A549 (cell line): Measurements from ENCODE around the gene INCA1. TPM values are rescaled to one million over a fixed set of nuclear protein-coding genes. Genes with fewer than 3 reads are reported as not detected.
A peak's percentile ranks its signal among the peaks of the same experiment; 100 is the strongest.

Source experiments
- BHLHE40 ChIP-seq: IDR thresholded peaks from 2 replicates; pipeline ENCODE4 v1.6.1; 2012; ENCODE audit warnings: low read depth, low read length, inconsistent platforms
- CBX2 ChIP-seq: fragments of 200-600 bp; sonication (generic); IDR thresholded peaks from 2 replicates; pipeline ENCODE4 v1.6.1; 2016; ENCODE audit warnings: low read depth, mild to moderate bottlenecking, borderline replicate concordance
- CEBPB ChIP-seq, 2 experiments: fragments of >200 bp in 1 of 2; sonication (Bioruptor Twin) in 1 of 2; formaldehyde crosslinking in 1 of 2; IDR thresholded peaks; 2 replicates each; pipeline ENCODE4 v1.6.1; 2012 to 2016
- CHD2 ChIP-seq: fragments of 150-350 bp; IDR thresholded peaks from 2 replicates; pipeline ENCODE4 v1.6.1; 2014; ENCODE audit warnings: low read length; ENCODE audit not compliant: partially characterized antibody
- EHF ChIP-seq: fragments of 250-450 bp; sonication (Bioruptor Pico); IDR thresholded peaks from 2 replicates; pipeline ENCODE4 v1.5.0; 2020; ENCODE audit warnings: mild to moderate bottlenecking
- EHMT2 ChIP-seq: fragments of 200-600 bp; sonication (generic); IDR thresholded peaks from 2 replicates; pipeline ENCODE4 v1.6.1; 2016; ENCODE audit warnings: antibody characterized with exemption, low read depth, mild to moderate bottlenecking, moderate library complexity
- ESRRA ChIP-seq: fragments of 150-350 bp; IDR thresholded peaks from 2 replicates; pipeline ENCODE4 v1.6.1; 2014; ENCODE audit warnings: mild to moderate bottlenecking, low read length, borderline replicate concordance
- FOSB ChIP-seq: fragments of 250-450 bp; sonication (Bioruptor Pico); IDR thresholded peaks from 2 replicates; pipeline ENCODE4 v1.5.0; 2020; ENCODE audit warnings: mild to moderate bottlenecking, moderate library complexity
- HDAC2 ChIP-seq: fragments of 200-600 bp; sonication (generic); IDR thresholded peaks from 2 replicates; pipeline ENCODE4 v1.6.1; 2016
- HEYL ChIP-seq: fragments of 250-450 bp; sonication (Bioruptor Pico); IDR thresholded peaks from 2 replicates; pipeline ENCODE4 v1.8.0; 2021; ENCODE audit warnings: mild to moderate bottlenecking, moderate library complexity
- HOXA7 ChIP-seq: fragments of 250-450 bp; sonication (Bioruptor Pico); IDR thresholded peaks from 2 replicates; pipeline ENCODE4 v1.5.0; 2020; ENCODE audit warnings: mild to moderate bottlenecking, moderate library complexity
- HOXB13 ChIP-seq: fragments of 250-450 bp; sonication (Bioruptor Pico); IDR thresholded peaks from 2 replicates; pipeline ENCODE4 v1.5.0; 2020; ENCODE audit warnings: low read depth, mild to moderate bottlenecking, moderate library complexity
- JUN ChIP-seq, 2 experiments: fragments of >200 bp; sonication (Bioruptor Twin); formaldehyde crosslinking; IDR thresholded peaks; 2 replicates in 1 of 2; 3 replicates in 1 of 2; pipeline ENCODE4 v1.6.1; 2016 to 2017
- JUNB ChIP-seq: fragments of >200 bp; sonication (Bioruptor Twin); formaldehyde crosslinking; IDR thresholded peaks from 2 replicates; pipeline ENCODE4 v1.6.1; 2016
- MAX ChIP-seq: IDR thresholded peaks from 2 replicates; pipeline ENCODE4 v1.6.1; 2012
- MAZ ChIP-seq: fragments of 150-350 bp; IDR thresholded peaks from 2 replicates; pipeline ENCODE4 v1.6.1; 2014; ENCODE audit warnings: antibody characterized with exemption, low read depth, low read length, borderline replicate concordance
- MYC ChIP-seq: IDR thresholded peaks from 2 replicates; pipeline ENCODE4 v1.6.1; 2012; ENCODE audit warnings: mild to moderate bottlenecking, inconsistent platforms, low read length, improper control_type of control experiment, borderline replicate concordance
- NR3C1 ChIP-seq: fragments of >200 bp; sonication (Bioruptor Twin); formaldehyde crosslinking; IDR thresholded peaks from 3 replicates; pipeline ENCODE4 v1.6.1; 2017
- POLR2A ChIP-seq: IDR thresholded peaks from 2 replicates; pipeline ENCODE4 v1.6.1; 2012; ENCODE audit warnings: mild to moderate bottlenecking, low read length
- POLR2AphosphoS2 ChIP-seq: conservative IDR thresholded peaks from 2 replicates; pipeline ENCODE4 v1.6.1; 2012; ENCODE audit warnings: low read length, improper control_type of control experiment, inconsistent platforms
- RAD21 ChIP-seq, 2 experiments: fragments of >200 bp in 1 of 2; sonication (Bioruptor Twin) in 1 of 2; formaldehyde crosslinking in 1 of 2; IDR thresholded peaks in 1 of 2; conservative IDR thresholded peaks in 1 of 2; 2 replicates in 1 of 2; 3 replicates in 1 of 2; pipeline ENCODE4 v1.6.1; 2012 to 2018; ENCODE audit warnings: inconsistent platforms in 1 of 2
- RARB ChIP-seq: fragments of 250-450 bp; sonication (Bioruptor Pico); IDR thresholded peaks from 2 replicates; pipeline ENCODE4 v1.8.0; 2021; ENCODE audit warnings: mild to moderate bottlenecking, moderate library complexity
- RCOR1 ChIP-seq: fragments of 150-350 bp; IDR thresholded peaks from 2 replicates; pipeline ENCODE4 v1.6.1; 2014; ENCODE audit warnings: antibody characterized with exemption, low read length, low read depth
- REST ChIP-seq: fragments of 200-600 bp; sonication (generic); IDR thresholded peaks from 2 replicates; pipeline ENCODE4 v1.6.1; 2016; ENCODE audit warnings: antibody characterized with exemption, mild to moderate bottlenecking, moderate library complexity
- SMC3 ChIP-seq: fragments of >200 bp; sonication (Bioruptor Twin); formaldehyde crosslinking; IDR thresholded peaks from 3 replicates; pipeline ENCODE4 v1.6.1; 2018; ENCODE audit warnings: inconsistent platforms
- TP53 ChIP-seq: fragments of 250-450 bp; sonication (Bioruptor Pico); IDR thresholded peaks from 2 replicates; pipeline ENCODE4 v1.5.0; 2021; ENCODE audit warnings: mild to moderate bottlenecking, moderate library complexity
- ZFP36 ChIP-seq: fragments of 450-650 bp; IDR thresholded peaks from 2 replicates; pipeline ENCODE4 v1.6.1; 2014; ENCODE audit warnings: borderline replicate concordance; ENCODE audit not compliant: partially characterized antibody
- ZNF302 ChIP-seq: fragments of 250-450 bp; sonication (Bioruptor Pico); IDR thresholded peaks from 2 replicates; pipeline ENCODE4 v1.9.0; 2021; ENCODE audit warnings: inconsistent platforms, mild to moderate bottlenecking, moderate library complexity
- ZSCAN20 ChIP-seq: fragments of 250-450 bp; sonication (Bioruptor Pico); IDR thresholded peaks from 2 replicates; pipeline ENCODE4 v1.8.0; 2022; ENCODE audit warnings: mild to moderate bottlenecking, moderate library complexity
- polyA plus RNA-seq, 4 experiments: library from polyadenylated mRNA; depleted of rRNA in 3 of 4; stranded (reverse); fragments of >200 nt; fragmentation: RNase III in 1 of 4; extraction: RNeasy Plus Mini Kit Qiagen cat#74134 plus additional on column Dnase treatment in 1 of 4; gene quantifications; 2 replicates in 3 of 4; 3 replicates in 1 of 4; pipeline ENCODE4 v1.2.3, GENCODE V29; 2011 to 2017
- TF ChIP-seq, protein P1 (sequence below): fragments of >200 bp; sonication (Bioruptor Twin); formaldehyde crosslinking; IDR thresholded peaks from 3 replicates; pipeline ENCODE4 v1.6.1; 2016
- TF ChIP-seq, protein P2 (sequence below): fragments of 450-650 bp; IDR thresholded peaks from 2 replicates; pipeline ENCODE4 v1.6.1; 2014; ENCODE audit warnings: antibody characterized with exemption
- TF ChIP-seq, protein P3 (sequence below): fragments of >200 bp; sonication (Bioruptor Twin); formaldehyde crosslinking; IDR thresholded peaks from 2 replicates; pipeline ENCODE4 v1.6.1; 2016
- TF ChIP-seq, protein P4 (sequence below): fragments of 150-350 bp; IDR thresholded peaks from 2 replicates; pipeline ENCODE4 v1.6.1; 2014; ENCODE audit warnings: low read depth, mild to moderate bottlenecking, low read length
- TF ChIP-seq, protein P5 (sequence below): fragments of 250-450 bp; sonication (Bioruptor Pico); IDR thresholded peaks from 2 replicates; pipeline ENCODE4 v1.5.0; 2020; ENCODE audit warnings: low read depth, mild to moderate bottlenecking, moderate library complexity

The INCA1 gene
- polyA plus RNA-seq, 2 of the 4 experiments (the other 2 are of a cell fraction) = 0.66 to 1.1 TPM

GRCh38 chr17:4949321-4950074, 47.8 kb downstream of the INCA1 start (continued):
- TF ChIP-seq, protein P1, sequence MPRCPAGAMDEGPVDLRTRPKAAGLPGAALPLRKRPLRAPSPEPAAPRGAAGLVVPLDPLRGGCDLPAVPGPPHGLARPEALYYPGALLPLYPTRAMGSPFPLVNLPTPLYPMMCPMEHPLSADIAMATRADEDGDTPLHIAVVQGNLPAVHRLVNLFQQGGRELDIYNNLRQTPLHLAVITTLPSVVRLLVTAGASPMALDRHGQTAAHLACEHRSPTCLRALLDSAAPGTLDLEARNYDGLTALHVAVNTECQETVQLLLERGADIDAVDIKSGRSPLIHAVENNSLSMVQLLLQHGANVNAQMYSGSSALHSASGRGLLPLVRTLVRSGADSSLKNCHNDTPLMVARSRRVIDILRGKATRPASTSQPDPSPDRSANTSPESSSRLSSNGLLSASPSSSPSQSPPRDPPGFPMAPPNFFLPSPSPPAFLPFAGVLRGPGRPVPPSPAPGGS = 0 out of 3 replicates have a peak, but pooled peaks have one; percentile 39
- TF ChIP-seq TP53 (CRISPR knock-in tag) = no peak
- no peak for TF ChIP-seq ZNF302
- TF ChIP-seq CEBPB (IDR thresholded peaks at IDR 0.05) = 0 out of 4 replicates have a peak, but pooled peaks of 1 of the 2 experiments have one; percentile 9
- no peak for TF ChIP-seq POLR2AphosphoS2
- 0 out of 2 replicates have a peak, but pooled peaks have one; percentile 22 for TF ChIP-seq ESRRA
- TF ChIP-seq, protein P2, sequence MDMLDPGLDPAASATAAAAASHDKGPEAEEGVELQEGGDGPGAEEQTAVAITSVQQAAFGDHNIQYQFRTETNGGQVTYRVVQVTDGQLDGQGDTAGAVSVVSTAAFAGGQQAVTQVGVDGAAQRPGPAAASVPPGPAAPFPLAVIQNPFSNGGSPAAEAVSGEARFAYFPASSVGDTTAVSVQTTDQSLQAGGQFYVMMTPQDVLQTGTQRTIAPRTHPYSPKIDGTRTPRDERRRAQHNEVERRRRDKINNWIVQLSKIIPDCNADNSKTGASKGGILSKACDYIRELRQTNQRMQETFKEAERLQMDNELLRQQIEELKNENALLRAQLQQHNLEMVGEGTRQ = peak; percentile 67
- peak; percentile 69; the same call in 1 of the 2 replicates for TF ChIP-seq HOXA7
- no peak for TF ChIP-seq HEYL (CRISPR knock-in tag)
- no peak for TF ChIP-seq RAD21 (conservative IDR thresholded peaks at IDR 0.05 in 1 of 2, IDR thresholded peaks at IDR 0.05 in 1 of 2)
- TF ChIP-seq FOSB (CRISPR knock-in tag) = no peak
- TF ChIP-seq BHLHE40 = peak; percentile 62; the same call in 1 of the 2 replicates
- peak; percentile 17; the same call in 2 of the 3 replicates for TF ChIP-seq SMC3
- no peak for TF ChIP-seq ZFP36
- no peak for TF ChIP-seq EHF (CRISPR knock-in tag)
- no peak for TF ChIP-seq JUNB
- TF ChIP-seq MAX = peak; percentile 99
- peak; percentile 12; the same call in 1 of the 2 replicates for TF ChIP-seq MAZ
- TF ChIP-seq, protein P3, sequence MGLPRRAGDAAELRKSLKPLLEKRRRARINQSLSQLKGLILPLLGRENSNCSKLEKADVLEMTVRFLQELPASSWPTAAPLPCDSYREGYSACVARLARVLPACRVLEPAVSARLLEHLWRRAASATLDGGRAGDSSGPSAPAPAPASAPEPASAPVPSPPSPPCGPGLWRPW = no peak
- TF ChIP-seq, protein P4, sequence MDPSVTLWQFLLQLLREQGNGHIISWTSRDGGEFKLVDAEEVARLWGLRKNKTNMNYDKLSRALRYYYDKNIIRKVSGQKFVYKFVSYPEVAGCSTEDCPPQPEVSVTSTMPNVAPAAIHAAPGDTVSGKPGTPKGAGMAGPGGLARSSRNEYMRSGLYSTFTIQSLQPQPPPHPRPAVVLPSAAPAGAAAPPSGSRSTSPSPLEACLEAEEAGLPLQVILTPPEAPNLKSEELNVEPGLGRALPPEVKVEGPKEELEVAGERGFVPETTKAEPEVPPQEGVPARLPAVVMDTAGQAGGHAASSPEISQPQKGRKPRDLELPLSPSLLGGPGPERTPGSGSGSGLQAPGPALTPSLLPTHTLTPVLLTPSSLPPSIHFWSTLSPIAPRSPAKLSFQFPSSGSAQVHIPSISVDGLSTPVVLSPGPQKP = no peak
- TF ChIP-seq POLR2A = peak; percentile 54
- TF ChIP-seq ZSCAN20 (CRISPR knock-in tag) = no peak
- no peak for TF ChIP-seq CBX2
- peak; percentile 98 for TF ChIP-seq MYC
- TF ChIP-seq, protein P5, sequence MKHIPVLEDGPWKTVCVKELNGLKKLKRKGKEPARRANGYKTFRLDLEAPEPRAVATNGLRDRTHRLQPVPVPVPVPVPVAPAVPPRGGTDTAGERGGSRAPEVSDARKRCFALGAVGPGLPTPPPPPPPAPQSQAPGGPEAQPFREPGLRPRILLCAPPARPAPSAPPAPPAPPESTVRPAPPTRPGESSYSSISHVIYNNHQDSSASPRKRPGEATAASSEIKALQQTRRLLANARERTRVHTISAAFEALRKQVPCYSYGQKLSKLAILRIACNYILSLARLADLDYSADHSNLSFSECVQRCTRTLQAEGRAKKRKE (CRISPR knock-in tag) = peak; percentile 38; the same call in 1 of the 2 replicates
- no peak for TF ChIP-seq REST
- TF ChIP-seq RCOR1 = no peak
- peak; percentile 9 for TF ChIP-seq RARB (CRISPR knock-in tag)
- no peak for TF ChIP-seq CHD2
- TF ChIP-seq HDAC2 = no peak
- no peak for TF ChIP-seq NR3C1
- no peak; a peak in 1 of 5 replicates for TF ChIP-seq JUN (IDR thresholded peaks at IDR 0.05)
- TF ChIP-seq EHMT2 = no peak
- TF ChIP-seq HOXB13 (CRISPR knock-in tag) = peak; percentile 64; the same call in 1 of the 2 replicates
